Effector CD8-positive, alpha-beta T cell (primary cell): ENCODE data around the gene EIF1AY.
A peak's percentile ranks its signal among the peaks of the same experiment; 100 is the strongest.
"Not testable (repeated sequence)": the region's sequence is repeated elsewhere in the genome, so short reads cannot be mapped to it uniquely, and the experiment has no call there.

Source experiments
- DNase-seq: peaks from one replicate; lab custom pipeline; 2025; lab: John Stamatoyannopoulos, UW
- total RNA-seq, 4 experiments: gene quantifications; one replicate each; lab custom pipeline; 2026; lab: John Stamatoyannopoulos, UW

EIF1AY gene, protein sequence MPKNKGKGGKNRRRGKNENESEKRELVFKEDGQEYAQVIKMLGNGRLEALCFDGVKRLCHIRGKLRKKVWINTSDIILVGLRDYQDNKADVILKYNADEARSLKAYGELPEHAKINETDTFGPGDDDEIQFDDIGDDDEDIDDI
- 0.12 to 28.2 (median 13.0) reads per million in 4 experiments for total RNA-seq

- DNase-seq, result peak; percentile 82
Measured at GRCh38 chrY:20575531-20576121, at the start of gene EIF1AY. TSS of gene EIF1AY (plus strand) at chrY:20575776. CDS start at chrY:20575872, 96 bp downstream.

- no peak for DNase-seq
Measured at GRCh38 chrY:20528435-20528834, 47.1 kb upstream of the EIF1AY start.

GRCh38 chrY:20538186-20538585 lies 37.4 kb upstream of the EIF1AY start:
- no peak for DNase-seq

GRCh38 chrY:20538933-20539332 lies 36.6 kb upstream of the EIF1AY start:
- DNase-seq, result no peak

DNA sequence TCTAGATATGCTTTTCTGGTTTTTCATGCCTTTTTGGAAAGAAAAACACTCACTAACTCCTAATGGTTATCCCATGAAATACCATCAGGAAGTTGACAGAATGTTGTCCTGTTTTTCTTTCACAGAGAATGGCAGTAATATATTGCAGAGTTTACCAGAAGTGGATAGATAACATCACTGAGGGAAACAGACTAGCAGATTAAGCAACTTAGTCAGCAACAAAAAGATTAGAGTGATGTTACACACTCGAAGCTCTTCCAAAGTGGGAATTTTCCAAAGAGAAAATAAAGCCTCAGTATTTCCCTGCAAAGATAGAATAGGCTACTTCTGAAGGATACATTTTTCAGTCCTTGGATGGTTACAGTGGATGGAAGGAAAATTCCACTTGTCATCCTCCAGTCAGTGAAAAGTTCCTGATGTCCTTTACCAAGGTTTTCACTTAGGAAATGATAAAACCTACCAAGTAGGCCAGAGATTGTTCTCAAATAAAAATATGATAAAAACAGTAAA lies 31.1 kb upstream of the EIF1AY start:
- DNase-seq, result no peak

- no peak for DNase-seq
Measured at GRCh38 chrY:20546071-20546470, 29.5 kb upstream of the EIF1AY start.

GRCh38 chrY:20549289-20549688 lies 26.3 kb upstream of the EIF1AY start:
- no peak for DNase-seq

DNA sequence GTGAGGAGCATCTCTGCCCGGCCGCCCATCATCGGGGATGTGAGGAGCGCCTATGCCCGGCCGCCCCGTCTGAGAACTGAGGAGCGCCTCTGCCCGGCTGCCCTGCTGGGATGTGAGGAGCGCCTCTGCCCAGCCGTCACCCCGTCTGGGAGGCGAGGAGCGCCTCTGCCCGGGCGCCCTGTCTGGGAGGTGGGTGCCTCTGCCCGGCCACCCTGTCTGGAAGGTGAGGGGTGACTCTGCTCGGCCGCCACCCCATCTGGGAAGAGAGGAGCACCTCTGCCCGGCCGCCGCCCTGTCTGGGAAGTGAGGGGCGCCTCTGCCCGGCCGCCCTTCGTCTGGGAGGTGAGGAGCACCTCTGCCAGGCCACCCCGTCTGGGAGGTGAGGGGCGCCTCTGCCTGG lies 23.7 kb upstream of the EIF1AY start:
- DNase-seq, result no peak

DNA sequence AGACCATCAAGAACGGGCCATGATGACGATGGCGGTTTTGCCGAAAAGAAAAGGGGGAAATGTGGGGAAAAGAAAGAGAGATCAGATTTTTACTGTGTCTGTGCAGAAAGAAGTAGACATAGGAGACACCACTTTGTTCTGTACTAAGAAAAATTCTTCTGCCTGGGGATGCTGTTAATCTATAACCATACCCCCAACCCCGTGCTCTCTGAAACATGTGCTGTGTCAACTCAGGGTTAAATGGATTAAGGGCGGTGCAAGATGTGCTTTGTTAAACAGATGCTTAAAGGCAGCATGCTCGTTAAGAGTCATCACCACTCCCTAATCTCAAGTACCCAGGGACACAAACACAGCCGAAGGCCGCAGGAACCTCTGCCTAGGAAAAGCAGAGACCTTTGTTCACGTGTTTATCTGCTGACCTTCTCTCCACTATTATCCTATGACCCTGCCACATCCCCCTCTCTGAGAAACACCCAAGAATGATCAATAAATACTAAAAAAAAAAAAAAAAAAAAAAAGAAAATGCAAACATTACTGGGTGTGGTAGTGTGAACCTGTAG lies 22.7 kb upstream of the EIF1AY start:
- not testable (repeated sequence) for DNase-seq

DNA sequence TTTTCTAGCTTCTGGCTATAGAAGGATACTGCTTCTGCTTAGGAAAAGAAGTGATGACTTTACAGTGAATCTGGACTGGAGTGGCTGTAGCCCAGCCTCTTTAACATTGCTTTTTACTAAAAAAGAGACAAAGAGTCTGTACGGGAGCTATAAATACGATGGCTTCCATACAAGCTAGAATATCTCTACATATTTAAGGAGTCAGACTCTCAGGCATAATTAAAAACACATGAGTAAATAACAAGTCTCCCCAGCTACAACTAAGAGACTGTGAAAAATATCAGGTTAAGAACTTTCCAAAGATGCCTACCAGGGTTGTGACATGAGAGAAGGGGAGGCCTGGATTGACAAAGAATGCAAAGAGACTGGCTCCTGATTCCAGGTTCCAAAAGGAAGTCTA lies 19.8 kb upstream of the EIF1AY start:
- DNase-seq, result no peak

DNA sequence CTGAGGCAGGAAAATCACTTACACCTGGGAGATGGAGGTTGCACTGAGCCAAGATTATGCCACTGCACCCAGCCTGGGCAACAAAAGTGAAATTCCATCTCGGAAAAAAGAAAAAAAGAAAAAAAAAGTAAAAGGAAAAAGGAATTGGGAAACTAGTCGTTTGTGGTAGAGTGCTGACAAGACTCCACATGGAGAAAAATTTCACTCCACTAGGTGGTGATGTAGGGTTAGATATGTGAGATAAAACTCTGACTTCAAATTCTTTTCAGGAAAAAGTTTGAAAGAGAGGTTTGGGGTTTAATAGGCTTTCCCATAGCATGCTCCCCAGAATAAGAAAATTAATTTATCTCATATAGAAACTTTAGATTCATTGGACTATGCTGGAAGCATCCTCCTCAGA lies 16.9 kb upstream of the EIF1AY start:
- DNase-seq, result no peak

DNA sequence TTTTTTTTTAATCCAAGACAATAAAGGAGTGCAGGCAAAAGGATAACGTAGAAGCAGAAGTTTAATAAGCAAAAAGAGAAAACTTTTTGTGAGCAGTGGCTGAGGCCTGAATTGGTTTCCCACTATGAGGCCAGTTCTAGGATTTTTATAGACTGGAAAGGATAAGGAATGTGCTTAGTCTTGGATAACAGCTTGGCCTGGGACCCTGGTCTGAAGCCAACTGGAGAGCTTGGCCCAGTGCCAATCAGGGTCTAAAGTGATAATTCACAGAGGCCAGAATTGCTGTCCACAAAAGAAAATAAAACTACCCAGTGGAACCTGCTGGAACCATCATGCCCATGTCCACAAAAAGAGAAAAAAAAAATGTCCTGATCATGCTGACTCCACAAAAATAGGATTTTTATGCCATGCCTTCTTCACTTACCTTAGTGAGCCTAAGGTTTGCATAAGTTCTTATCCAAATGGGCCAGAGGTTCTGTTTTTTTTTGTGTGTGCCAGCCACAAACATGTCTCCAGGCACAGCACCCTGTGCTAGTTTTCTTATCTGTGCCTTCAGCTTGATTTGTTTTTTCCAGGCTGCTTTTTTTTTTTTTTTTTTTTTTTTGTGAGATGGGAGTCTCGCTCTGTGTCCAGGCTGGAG lies 15.6 kb upstream of the EIF1AY start:
- DNase-seq, result no peak

GRCh38 chrY:20571306-20571705 lies 4.3 kb upstream of the EIF1AY start:
- no peak for DNase-seq

- DNase-seq, result no peak
Measured at GRCh38 chrY:20576506-20576905, 930 bp downstream of the EIF1AY start.

DNA sequence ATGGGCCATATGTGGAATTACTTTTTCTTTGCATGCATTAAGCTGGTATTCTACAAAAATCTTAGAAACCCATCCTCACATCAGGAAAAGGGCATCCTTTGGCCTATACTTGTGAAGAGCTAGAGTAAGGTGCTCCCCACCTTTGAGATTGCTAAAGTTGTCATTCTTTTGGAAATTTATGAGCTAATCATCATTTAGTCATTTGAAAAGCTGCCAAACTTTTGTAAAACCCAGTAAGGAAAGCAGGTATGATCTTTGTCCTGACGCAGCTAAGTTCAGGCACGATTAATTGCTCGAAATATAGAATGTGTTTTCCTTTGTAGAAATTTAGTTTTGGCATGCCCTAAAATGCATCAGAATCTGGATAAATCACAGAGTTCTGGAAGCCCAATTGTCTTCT lies 2.6 kb downstream of the EIF1AY start:
- no peak for DNase-seq

DNA sequence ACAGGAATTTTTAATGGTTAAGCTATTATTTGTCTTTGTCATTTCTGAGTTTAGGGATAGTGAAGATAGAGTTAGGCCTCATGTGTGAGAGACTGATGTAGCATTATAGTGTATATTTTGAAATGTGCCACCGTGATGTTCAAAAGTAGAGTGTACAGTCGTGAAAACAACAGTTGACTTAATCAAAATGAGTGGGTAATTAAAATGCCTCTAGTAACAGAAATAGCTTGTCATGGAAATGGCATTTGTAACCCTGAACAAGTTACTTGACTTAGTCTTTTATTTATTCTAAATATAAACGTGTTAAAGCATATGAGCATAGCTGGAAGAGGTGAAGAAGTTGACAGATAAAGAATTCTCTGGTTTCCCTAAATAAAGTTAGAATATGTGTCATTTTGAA lies 6.1 kb downstream of the EIF1AY start:
- no peak for DNase-seq

DNA sequence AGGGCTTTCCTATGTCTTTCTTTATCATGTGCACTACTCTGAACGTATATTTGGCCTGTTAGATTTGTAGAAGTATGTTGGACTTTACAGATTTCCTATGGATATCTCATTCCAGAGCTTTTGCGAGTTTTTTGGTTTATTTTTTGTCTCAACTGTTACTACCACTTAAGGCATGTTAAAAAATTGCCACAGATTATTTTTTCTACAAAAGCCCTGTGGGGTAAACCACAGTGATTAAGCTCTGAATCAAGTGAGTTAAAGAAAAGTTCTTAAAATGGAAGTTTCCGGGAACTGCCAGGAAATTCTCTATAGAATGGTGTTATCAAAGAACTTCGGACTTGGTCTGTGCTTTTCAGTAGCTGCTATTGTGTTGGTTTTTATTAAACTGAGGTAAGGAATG lies 10.6 kb downstream of the EIF1AY start:
- DNase-seq, result no peak
